ENCODE data around the gene NCKAP5L. TPM values are rescaled to one million over a fixed set of nuclear protein-coding genes. Genes with fewer than 3 reads are reported as not detected.
A peak's percentile ranks its signal among the peaks of the same experiment; 100 is the strongest.
"Not testable (repeated sequence)": the region's sequence is repeated elsewhere in the genome, so short reads cannot be mapped to it uniquely, and the experiment has no call there.

Gene NCKAP5L
- total RNA-seq, 2 donors from 2014 or later: 18.6 to 18.8 TPM

GRCh38 chr12:49792181-49792970, 35.8 kb downstream of the NCKAP5L start:
- intact Hi-C loops (cut with DNase I): no loop called here
- ATAC-seq (no peak), DNase-seq (no peak)

DNA sequence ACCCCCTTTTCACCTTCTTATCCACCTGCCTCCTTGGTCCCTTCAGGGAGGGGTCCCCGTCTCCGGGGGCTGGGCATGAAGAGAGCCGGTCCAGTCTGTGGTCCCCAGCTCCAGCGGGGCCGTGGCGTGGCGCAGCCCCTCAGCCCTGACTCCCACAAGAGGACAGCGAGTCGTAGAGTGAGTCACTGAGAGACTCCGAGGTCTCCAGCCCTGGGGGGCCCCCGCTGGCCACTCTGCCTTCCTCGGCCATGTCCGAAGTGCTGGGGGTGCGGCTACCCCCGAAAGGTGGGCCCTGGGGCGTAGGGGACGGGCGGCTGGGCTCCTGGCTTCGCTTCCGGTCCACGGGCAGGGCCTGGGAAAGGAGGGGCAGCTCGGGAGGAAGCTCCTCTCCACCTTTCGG, 36.5 kb downstream of the NCKAP5L start:
- intact Hi-C loops (cut with DNase I): no loop called here
- ATAC-seq: no peak
- no peak for DNase-seq

DNA sequence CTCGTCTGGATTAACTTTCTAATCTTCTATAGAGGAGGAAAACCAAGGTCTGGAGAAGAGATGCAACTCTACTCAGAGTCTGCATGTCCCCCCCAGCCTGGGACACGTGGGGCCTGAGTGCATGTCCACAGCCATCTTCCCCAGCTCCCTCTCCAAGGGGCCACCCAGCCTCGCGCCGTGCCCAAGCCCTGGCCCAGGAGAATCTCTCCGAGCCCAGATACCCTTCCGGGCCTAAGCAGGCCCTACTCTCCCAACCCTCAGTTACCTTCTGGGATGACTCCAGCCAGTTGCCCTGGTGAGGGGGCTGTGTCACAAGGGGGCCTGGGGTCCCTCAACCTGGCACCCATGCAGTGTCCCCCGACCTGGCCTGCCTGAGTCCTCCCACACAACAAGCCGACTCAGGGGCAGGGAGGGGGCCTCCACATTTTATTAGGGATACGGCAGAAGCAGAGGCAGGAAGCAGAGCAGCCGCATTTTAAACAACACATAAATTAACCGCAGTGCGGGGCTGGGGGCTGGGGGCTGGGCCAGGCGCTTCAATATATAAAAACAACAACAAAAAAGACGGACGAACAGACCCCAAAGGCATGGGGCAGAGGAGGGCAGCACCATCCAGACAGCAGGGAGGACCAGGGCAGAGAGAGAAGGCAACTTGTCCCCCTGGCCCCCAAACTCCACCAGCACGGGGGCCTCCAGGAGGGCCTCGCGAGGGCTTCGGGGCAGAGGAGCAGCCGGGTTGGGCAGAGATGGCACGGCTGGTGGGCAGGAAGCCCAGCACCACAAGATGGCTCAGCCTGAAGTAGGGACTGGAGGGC, 37.3 kb downstream of the NCKAP5L start:
- DNase-seq (no peak), ATAC-seq (no peak)
- intact Hi-C loops (cut with DNase I): no loop called here

DNA sequence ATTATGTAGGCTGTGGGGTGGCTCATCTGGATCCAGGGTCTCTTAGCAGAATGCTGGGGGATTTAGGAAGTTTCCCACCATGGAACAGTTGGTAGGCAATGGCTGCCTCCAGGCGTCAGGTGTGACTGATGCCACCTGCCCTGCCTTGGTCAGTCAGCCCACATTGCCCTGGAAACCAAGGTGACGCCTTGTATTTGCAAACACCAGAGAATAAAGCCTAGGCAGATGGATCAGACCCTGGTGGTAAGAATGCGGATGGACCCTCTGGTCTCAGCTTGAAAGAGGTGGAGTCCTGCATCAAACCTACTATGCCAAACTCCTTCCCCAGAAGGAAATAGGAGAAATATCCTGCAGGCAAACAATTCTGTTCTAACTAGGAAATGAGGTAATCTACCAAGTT, 38.2 kb downstream of the NCKAP5L start:
- intact Hi-C loops (cut with DNase I): no loop called here
- DNase-seq (no peak), ATAC-seq (no peak)

DNA sequence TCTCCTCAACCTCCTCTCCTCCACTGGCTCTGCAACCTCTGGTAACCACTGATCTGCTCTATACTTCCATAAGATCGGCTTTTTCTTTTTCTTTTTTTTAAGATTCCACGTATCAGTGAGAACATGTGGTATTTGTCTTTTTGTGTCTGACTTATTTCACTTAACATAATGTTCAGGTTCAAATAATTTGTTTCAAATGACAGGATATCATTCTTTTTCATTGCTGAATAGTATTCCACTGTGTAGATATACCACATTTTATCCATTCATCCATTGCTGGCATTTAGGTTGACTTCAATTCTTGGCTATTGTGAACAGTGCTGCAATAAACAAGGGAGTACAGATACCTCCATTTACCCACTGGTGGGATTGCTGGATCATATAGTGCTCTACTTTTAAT, 40.5 kb downstream of the NCKAP5L start:
- no peak for DNase-seq
- intact Hi-C loops (cut with DNase I): no loop called here
- no peak for ATAC-seq

DNA sequence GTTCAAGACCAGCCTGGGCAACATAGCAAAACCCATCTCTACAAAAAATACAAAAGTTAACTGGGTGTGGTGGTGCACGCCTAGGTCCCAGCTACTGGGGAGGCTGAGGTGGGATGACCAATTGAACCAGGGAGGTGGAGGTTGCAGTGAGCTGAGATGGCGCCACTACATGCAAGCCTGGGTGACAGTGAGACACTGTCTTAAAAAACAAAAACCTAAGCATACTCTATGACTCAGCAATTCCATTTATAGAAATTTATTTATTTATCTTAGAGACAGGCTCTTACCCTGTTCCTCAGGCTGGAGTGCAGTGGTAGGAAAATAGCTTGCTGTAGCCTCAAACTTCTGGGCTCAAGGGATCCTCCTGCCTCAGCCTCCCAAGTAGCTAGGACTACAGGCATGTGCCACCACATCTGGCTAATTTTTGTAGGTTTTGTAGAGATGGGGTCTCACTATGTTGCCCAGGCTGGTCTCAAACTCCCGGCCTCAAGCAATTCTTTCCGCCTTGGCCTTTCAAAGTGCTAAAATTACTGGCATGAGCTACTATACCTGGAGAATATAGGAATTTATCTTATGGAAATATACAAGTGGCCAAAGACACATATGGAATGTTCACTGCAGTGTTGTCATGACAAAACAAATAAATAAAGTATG, 43.3 kb downstream of the NCKAP5L start:
- intact Hi-C loops (cut with DNase I): no loop called here
- peak in 1 of 2 donors; percentile 5 for ATAC-seq
- no peak for DNase-seq

- intact Hi-C loops (cut with DNase I): no loop called here
- DNase-seq (no peak), ATAC-seq (peak; percentile 53 to 69)
Observed at GRCh38 chr12:49783917-49784676, 44.1 kb downstream of the NCKAP5L start.

DNA sequence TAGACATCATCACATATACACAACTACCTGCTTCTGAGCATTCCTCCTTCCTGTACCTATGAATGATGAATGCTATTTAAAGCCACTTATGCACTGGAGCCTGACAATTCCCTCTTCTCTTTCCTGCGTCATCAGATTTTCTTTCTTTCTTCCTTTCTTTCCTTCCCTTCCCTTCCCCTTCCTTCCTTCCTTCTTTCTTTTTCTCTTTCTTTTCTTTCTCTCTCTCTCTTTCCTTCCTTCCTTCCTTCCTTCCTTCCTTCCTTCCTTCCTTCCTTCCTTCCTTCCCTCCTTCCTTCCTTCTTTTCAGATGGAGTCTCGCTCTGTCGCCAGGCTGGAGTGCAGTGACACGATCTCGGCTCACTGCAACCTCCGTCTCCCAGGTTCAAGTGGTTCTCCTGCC, 47.3 kb downstream of the NCKAP5L start:
- DNase-seq; intact Hi-C loops (cut with DNase I); ATAC-seq: not testable (repeated sequence)

DNA sequence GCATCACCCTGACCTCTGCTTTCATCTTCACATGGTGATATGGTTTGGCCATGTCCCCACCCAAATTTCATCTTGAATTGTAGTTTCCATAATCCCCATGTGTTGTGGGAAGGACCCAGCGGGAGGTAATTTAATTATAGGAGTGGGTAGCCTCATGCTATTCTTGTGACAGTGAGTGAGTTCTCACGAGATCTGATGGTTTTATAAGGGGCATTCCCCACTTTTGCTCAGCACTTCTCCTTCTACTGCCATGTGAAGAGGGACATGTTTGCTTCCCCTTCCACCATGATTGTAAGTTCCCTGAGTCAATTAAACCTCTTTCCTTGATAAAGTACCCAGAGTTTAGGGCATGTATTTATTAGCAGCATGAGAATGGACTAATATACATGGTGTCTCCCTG, 48.6 kb downstream of the NCKAP5L start:
- intact Hi-C loops (cut with DNase I): loop anchor here in 1 of 2 donors (5.0 kb wide), 1 partner anchor 58 kb away; no protein-coding TSS in a partner anchor

DNA sequence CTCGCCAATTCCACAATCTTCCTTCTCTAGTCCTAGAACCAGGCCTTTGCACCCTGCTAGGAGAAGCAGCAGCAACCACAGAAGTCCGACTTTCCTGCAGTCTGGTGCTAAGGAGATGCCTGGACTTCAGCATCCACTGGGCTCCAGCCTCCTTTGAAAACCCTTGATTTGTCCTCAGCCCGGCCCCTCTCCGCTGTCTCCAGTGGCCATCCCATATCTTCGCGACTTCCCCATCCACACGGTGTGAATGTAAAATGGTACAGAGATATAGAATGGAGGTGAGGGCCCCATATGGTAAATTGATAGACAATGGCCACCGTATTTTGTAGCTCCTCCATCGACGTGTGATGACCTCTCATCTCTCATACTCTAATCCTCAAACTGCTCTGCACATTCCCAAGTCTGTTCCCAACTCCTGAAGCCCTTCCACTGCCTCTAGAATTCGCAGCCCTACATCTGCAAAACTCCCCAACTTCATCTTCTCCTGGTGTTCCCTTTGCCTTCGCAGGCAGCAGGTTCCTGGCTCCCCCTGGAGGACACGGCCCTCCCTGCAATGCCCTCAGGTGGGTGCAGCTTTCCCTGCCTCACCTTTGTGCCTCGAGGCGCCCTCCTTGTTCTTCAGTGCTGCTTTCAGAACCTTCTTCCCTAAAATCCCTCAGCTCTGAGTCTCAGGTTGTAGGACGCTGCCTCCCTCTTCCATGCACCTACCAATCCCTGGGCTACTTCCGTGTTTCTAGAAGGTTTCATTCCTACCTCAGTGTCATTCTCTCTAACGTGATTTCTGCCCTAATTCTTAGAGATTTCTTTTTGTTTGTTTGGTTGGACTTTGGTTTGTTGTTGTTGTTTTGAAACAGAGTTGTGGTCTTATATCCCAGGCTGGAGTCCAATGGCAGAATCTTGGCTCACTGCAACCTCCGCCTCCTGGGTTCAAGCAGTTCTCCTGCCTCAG, 50.1 kb downstream of the NCKAP5L start:
- peak; percentile 44 for DNase-seq
- ATAC-seq: peak; percentile 23 to 62
- intact Hi-C loops (cut with DNase I): loop anchor here in 1 of 2 donors (5.0 kb wide), 1 partner anchor 59 kb away; no protein-coding TSS in a partner anchor

More for the DNA sequence above, 48.6 kb downstream of the NCKAP5L start:
- no peak for DNase-seq
- no peak for ATAC-seq

- ATAC-seq (no peak), DNase-seq (no peak)
- intact Hi-C loops (cut with DNase I): loop anchor here in 1 of 2 donors (5.0 kb wide), 1 partner anchor 60 kb away; no protein-coding TSS in a partner anchor
Observed at GRCh38 chr12:49777341-49777740, 50.9 kb downstream of the NCKAP5L start.

- no peak for DNase-seq
- intact Hi-C loops (cut with DNase I): loop anchor here (1.0 to 5.0 kb wide), 2 partner anchors 60 to 62 kb away; no protein-coding TSS in a partner anchor
- no peak for ATAC-seq
Observed at GRCh38 chr12:49776858-49777257, 51.4 kb downstream of the NCKAP5L start.

DNA sequence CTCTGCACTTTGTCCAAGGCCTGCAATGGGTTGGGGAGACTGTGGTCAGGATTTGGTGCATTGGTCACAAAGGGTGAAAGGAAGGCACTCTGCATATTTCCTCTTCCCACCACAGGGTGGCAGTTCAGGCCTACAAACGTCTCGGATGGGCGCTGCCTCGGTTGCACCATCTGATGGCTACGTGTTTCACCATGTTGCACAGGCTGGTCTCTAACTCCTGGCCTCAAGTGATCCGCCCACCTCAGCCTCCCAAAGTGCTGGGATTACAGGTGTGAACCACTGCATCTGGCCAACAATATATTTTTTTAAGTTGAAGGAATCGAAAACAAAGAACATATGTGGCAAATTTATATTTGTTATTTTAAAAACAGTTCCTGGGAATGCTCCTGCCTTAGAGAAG, 51.8 kb downstream of the NCKAP5L start:
- ATAC-seq (peak; percentile 93 to 96), DNase-seq (peak; percentile 81)
- intact Hi-C loops (cut with DNase I): loop anchor here (1.0 to 5.0 kb wide), 2 partner anchors 61 to 63 kb away; no protein-coding TSS in a partner anchor

- ATAC-seq: not testable (repeated sequence)
Observed at GRCh38 chr12:49773102-49773501, 55.1 kb downstream of the NCKAP5L start.

DNA sequence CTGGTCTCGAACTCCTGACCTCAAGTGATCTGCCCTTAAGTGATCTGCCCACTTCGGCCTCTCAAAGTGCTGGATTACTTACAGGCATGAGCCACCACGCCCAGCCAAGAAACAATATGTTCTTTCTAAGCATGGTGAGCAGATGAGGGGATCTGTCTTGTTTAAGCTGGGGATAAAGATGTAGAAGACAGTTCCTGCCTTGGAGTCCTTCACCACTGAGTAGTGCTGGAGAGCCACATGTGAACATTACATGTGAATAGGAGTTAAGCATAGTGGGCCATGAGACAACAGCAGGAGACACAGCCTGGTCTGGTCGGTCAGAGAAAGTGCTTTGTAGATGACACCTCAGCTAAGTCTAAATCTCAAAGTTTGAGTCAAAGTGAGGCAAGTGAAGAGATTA, 60.9 kb downstream of the NCKAP5L start:
- intact Hi-C loops (cut with DNase I): no loop called here
- DNase-seq (no peak), ATAC-seq (no peak)

More at GRCh38 chr12:49773102-49773501, 55.1 kb downstream of the NCKAP5L start:
- intact Hi-C loops (cut with DNase I); DNase-seq: not testable (repeated sequence)

DNA sequence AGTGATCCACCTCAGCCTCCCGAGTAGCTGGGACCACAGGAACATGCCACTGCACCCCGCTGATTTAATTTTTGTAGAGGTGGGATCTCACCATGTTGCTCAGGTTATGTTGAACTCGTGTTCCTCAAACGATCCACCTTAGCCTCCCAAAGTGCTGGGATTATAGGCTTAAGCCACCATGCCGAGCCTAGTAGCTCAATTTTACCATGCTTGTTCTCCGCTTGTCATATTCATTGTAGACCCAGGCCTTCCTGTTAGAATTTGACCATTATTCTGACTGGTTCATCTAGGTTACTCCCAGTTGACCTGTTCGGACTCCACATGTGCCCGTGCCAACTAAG, 62.1 kb downstream of the NCKAP5L start:
- intact Hi-C loops (cut with DNase I): no loop called here
- ATAC-seq: no peak
- DNase-seq: no peak

GRCh38 chr12:49764126-49764525, 64.1 kb downstream of the NCKAP5L start:
- intact Hi-C loops (cut with DNase I): no loop called here
- DNase-seq (no peak), ATAC-seq (no peak)

All from left cardiac atrium (tissue), 4 donors.